GM18505 (cell line): ENCODE measurements around the gene KCTD17.

Experiments used
- ATAC-seq: cut with Tn5 transposase; IDR thresholded peaks from one replicate; pipeline ENCODE4 v1.9.1; 2021; ENCODE audit not compliant: unreplicated experiment
- POLR2A ChIP-seq: IDR thresholded peaks from 4 replicates; pipeline ENCODE4 v1.6.1; 2011; ENCODE audit warnings: borderline replicate concordance; ENCODE audit not compliant: insufficient read depth, insufficient read length; ENCODE audit errors: extremely low read depth

Gene KCTD17

DNA sequence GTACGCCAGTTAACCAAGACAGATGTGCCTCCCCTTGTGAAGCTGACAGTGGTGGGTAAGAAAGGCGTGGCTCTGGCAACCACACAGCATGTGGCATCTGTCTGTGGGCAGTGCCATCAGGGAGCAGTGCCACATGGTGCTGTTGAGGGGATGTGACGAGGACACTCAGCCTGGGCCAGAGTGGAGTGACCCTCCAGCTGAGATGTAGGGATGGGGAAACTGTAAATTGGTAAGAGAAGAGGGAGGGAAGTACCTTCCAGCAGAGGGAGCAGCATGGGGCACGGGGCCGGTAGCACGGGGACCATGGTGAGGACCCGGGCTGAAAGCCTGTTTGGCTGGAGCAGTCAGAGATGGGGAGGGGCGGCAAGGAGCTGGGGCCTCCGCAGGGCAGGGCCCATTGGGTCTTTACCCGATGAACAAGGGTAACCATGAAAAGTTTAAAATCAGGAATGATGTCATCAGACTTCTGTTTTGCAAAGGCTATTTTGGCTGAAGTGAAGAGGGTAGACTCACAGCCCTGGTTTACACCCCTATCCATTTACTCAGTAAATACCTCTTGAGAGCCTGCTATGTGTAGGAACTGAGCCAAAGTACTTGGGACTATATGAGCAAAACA, 47.5 kb downstream of the KCTD17 start:
- ATAC-seq = no peak
- TF ChIP-seq POLR2A = no peak

GRCh38 chr22:37100589-37101127, 49.1 kb downstream of the KCTD17 start:
- no peak for TF ChIP-seq POLR2A
- ATAC-seq = no peak

DNA sequence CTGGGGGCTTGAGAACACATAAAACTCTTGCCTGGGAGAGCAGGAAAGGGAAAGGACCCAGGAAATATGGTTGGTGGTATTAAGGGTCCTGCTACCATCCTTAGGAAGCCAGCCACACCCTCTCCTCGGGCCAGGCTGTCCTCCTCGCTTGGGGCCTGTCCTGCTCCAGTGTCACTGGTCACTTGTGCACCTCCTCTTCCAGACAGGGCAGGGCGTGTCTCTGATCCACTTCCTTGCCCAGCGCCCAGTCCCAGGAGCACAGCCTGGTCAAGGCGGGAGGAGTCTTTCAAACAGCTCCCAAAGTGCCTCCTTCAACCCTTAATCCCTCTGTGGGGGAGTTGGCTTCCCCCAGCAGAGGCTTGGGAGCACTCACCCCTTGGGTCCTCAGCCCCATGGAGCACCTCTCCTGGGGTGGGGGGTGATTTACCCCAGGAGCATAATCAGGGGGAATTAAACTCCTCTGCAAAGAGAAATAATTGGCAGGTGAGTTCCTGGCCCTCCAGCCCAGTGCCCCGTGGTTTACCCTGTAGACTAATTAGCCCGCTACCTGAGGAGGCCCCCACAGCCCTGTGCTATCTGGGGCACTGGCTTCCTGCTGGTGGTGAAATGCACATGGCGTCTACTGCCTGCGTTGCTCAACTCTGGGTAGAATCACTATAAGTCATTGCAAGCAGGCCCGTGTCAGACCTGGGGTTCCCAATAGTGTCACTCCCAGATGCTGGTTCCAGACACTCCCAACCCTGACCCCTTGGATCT, 49.9 kb downstream of the KCTD17 start:
- no peak for TF ChIP-seq POLR2A
- ATAC-seq = no peak

DNA sequence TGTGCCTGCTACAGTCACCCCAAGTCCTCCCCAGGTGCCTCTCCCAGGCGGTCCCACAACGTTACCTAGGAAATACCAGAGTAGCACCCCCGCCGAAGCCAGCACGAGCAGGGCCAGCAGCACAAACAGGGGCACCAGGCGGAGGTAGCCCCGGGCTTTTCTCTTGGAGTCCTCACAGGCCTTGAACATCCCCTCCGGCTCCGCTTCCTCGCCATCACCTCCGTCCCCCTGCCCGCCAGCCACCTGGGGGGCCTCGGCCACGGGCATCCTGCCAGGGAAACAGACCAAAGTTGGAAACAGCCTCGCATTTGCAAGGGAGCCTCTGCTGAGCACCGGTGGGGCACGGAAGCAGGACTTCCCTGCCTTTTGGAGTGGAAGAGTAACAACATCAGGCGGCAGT, 51.6 kb downstream of the KCTD17 start:
- no peak for ATAC-seq
- TF ChIP-seq POLR2A = no peak

DNA sequence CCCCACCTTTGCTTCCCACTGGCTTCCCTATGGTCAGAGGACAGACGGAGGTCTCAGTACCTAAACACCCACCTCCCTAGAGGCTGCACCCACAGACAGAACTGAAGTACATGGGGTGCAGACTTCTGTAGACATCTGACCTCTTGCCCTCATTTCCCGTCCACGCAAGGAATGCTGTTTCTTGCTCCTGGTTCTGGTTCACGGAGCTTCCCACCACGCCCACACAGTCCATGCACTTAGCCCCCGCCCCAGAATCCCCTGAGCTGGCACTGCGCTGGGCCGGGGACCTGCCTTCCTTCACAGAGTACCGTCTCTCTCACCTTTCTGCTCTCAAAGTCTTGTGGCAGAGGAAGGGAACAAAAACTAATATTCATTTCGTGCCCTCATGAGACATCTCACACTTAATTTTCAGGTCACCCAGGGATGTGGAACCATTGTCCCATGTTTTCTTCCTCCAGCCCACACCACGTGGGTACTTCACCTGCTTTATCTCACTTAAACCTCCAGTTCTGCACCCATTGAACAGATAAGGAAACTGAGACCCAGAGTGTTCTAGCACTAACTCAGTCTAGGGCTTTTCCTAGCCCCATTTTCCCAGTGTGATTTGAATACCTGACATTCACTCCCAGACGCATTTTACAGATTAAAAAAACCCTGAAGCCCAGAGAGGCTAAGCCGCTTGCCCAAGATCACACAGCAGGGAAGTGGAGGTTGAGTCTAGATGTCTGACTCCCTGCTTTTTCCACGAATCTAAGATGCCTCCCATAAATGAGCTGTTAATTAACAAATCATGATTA, 52.3 kb downstream of the KCTD17 start:
- ATAC-seq = no peak
- no peak for TF ChIP-seq POLR2A

- no peak for ATAC-seq
- TF ChIP-seq POLR2A = no peak
These were observed 53.6 kb downstream of the KCTD17 start for GRCh38 chr22:37105154-37105553.

GRCh38 chr22:37105990-37106389, 54.4 kb downstream of the KCTD17 start:
- ATAC-seq = no peak
- no peak for TF ChIP-seq POLR2A

DNA sequence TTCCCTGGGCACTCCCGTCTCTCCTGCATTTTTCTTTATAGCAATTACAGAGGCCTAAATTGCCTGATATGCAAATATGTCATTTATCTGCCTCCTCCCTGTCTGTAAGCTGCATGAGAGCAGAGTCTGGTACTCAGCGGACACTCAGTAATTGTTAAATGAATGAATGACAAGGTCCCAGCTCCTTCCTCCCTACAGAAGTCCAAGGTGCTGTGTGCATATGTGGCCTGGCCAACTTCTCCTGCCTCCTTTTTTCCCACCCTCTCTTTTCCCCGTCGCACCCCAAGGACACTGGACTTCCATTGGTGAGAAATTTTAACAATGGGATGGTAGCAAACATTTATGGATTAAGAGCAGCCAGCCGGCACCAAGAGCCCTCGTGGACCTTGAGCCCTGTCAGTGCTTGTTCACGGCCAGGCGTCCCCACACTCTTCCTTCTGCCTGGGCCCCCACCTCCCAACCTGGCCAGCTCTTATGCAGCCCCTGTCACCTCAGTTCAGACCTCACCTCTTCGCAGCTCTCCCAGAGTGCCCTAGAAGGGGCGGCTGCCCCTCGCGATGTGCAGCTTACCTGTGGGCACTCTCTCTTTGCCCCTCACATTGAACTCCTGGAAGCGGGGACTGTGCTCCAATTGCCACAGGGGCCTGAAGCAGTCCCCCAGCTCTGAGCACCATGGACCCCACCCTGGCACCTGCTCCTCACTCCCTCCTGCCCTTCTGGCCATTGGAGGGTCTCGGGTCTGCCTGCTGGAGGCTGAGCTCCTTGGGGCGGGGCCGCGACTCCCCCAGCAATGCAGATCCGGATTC, 56.5 kb downstream of the KCTD17 start:
- no peak for TF ChIP-seq POLR2A
- no peak for ATAC-seq

DNA sequence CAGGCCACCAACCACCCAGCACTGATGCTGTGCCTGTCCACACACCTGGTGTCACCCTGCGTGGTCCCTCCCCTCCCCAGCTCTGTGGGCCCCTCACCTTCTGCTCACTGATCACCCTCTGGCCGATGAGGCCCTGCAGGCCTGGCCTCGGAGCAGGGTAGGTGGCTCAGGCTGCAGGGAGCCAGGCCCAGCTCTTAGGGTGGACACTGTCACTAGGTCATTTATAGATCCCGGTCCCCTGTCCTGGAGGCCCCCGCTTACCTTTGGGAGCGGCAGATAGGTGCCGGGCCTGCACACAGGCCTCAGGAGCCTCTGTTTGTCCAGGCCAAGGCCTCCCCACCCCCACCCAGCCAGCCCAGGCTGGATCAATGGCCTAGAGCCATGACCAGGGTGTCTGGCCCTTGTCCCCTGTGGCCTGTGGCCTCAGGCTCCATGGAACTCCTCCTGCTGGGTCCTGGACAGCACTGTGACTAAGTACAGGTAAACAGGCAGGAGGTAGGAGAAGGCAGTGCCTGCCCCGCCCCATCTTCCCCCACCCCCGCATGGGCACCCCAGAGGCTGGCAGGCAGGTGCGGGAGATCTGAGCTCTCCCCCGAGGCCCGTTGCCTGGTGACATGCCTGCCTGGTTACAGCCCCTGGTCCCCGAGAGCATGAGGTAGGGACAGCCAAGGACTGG, 57.8 kb downstream of the KCTD17 start, which contains the start of gene TMPRSS6:
TMPRSS6 (minus strand) TSS at position 472 of the 676 bp plus-strand sequence. CDS start 6,296 bp downstream, outside the sequence.
- no peak for TF ChIP-seq POLR2A
- ATAC-seq = no peak

- ATAC-seq = no peak
- no peak for TF ChIP-seq POLR2A
These were observed 59.7 kb downstream of the KCTD17 start for GRCh38 chr22:37111156-37111717.

DNA sequence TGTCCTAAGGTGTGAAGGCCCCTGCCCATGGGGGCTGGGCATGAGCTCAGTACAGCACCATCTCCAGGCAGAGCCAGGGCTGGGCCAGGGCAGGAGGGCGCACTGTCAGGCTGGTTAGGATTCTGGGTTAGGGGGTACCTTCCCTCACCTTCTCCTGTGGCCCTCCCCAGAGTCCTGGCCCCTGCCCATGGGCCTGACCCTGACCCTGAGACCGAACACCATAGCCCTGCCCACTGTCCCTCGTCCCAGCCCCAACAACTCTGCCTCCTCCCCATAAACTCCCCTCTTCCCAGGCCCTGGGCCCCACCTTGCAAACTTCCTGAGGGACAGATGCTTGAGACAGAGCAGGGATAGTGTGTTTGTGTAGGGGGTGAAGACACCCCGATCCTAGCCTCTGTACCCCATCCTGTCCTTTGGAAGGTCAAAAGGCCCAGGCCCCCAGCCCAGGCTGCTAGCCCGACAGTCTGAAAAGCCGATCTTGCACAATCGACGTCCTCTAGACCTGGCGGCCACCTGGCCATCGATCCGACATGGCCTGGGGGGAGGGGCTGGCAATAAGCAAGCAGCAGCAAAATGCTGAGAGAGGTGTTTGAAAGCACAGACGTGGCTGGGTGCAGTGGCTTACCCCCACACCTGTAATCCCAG, 60.7 kb downstream of the KCTD17 start:
- ATAC-seq = no peak
- TF ChIP-seq POLR2A = no peak
